Stimulated activated naive CD8-positive, alpha-beta T cell treated with anti-CD3 and anti-CD28 coated beads, Interleukin-15, amount 100 ng/mL, for 72 hours (primary cell): ENCODE measurements around the gene LUZP1.
A peak's percentile ranks its signal among the peaks of the same experiment; 100 is the strongest.

Experiments used
- ATAC-seq: fragments of 150-1000 bp; cut with Tn5 transposase; 2 replicates; pipeline ENCODE4 v1.10.0; 2021; ENCODE audit warnings: mild to moderate bottlenecking, moderate library complexity
- DNase-seq, 2 donors: peaks; one replicate each; pipeline ENCODE4 v3.0.0; 2021 to 2022
- H3K27ac Mint-ChIP-seq, 2 donors: one replicate each; pipeline ENCODE4 v1.8.0; 2022; ENCODE audit warnings: mild to moderate bottlenecking in 2 of 2, mixed read lengths in 2 of 2, moderate library complexity in 2 of 2
- H3K27me3 Mint-ChIP-seq: one replicate; pipeline ENCODE4 v1.8.0; 2022; ENCODE audit warnings: mixed read lengths
- H3K4me1 Mint-ChIP-seq: one replicate; pipeline ENCODE4 v1.8.0; 2022; ENCODE audit warnings: mild to moderate bottlenecking, mixed read lengths
- H3K4me3 Mint-ChIP-seq, 2 donors: one replicate each; pipeline ENCODE4 v1.8.0; 2022; ENCODE audit warnings: mild to moderate bottlenecking in 2 of 2, mixed read lengths in 2 of 2, moderate library complexity in 1 of 2
- H3K9me3 Mint-ChIP-seq, 2 donors: one replicate each; pipeline ENCODE4 v1.8.0; 2022; ENCODE audit warnings: mixed read lengths in 2 of 2

LUZP1 gene

GRCh38 chr1:23118957-23119792, 49.5 kb downstream of the LUZP1 start:
- Mint-ChIP-seq H3K27me3 (no peaks in the 10 kb centered on the region), H3K27ac (peak overlapping the region; percentile 16 to 88), H3K4me3 (peak overlapping the region; percentile 24 to 57), H3K4me1 (peaks cover 56% of the 10 kb centered on the region), H3K9me3 (no peaks in the 10 kb centered on the region)
- ATAC-seq (peak; percentile 85), DNase-seq (peak in 1 of 2 donors; percentile 48)

- Mint-ChIP-seq H3K27ac (peak overlapping the region in 1 of 2 donors; percentile 16), H3K27me3 (no peaks in the 10 kb centered on the region), H3K4me1 (peaks cover 56% of the 10 kb centered on the region), H3K4me3 (no peak overlapping the region), H3K9me3 (no peaks in the 10 kb centered on the region)
- DNase-seq = no peak
- ATAC-seq = no peak
Observed at GRCh38 chr1:23118407-23118806, 50.2 kb downstream of the LUZP1 start.

GRCh38 chr1:23116921-23117699, 51.5 kb downstream of the LUZP1 start:
- Mint-ChIP-seq H3K4me3 (no peak overlapping the region), H3K9me3 (no peaks in the 10 kb centered on the region), H3K27me3 (no peaks in the 10 kb centered on the region), H3K4me1 (peaks cover 69% of the 10 kb centered on the region), H3K27ac (no peak overlapping the region)
- no peak for ATAC-seq
- DNase-seq = no peak

- no peak for DNase-seq
- Mint-ChIP-seq H3K27me3 (no peaks in the 10 kb centered on the region), H3K27ac (no peak overlapping the region), H3K9me3 (no peaks in the 10 kb centered on the region), H3K4me1 (peaks cover 77% of the 10 kb centered on the region), H3K4me3 (no peak overlapping the region)
- ATAC-seq = no peak
Observed at GRCh38 chr1:23116216-23116836, 52.3 kb downstream of the LUZP1 start.

- peak overlapping the region in 1 of 2 donors; percentile 5 for H3K27ac Mint-ChIP-seq
- DNase-seq = no peak
Observed at GRCh38 chr1:23114424-23115079, 54.1 kb downstream of the LUZP1 start.

GRCh38 chr1:23111600-23112535, 56.8 kb downstream of the LUZP1 start:
- no peaks in the 10 kb centered on the region for H3K9me3 Mint-ChIP-seq
- peak overlapping the region; percentile 8 to 39 for H3K4me3 Mint-ChIP-seq
- no peaks in the 10 kb centered on the region for H3K27me3 Mint-ChIP-seq
- DNase-seq = no peak
- H3K27ac Mint-ChIP-seq = peak overlapping the region; percentile 29 to 77
- H3K4me1 Mint-ChIP-seq = peaks cover 71% of the 10 kb centered on the region
- ATAC-seq = no peak

More at GRCh38 chr1:23114424-23115079, 54.1 kb downstream of the LUZP1 start:
- H3K4me3 Mint-ChIP-seq = peak overlapping the region in 1 of 2 donors; percentile 56
- H3K9me3 Mint-ChIP-seq = no peaks in the 10 kb centered on the region
- H3K27me3 Mint-ChIP-seq = no peaks in the 10 kb centered on the region
- peak; percentile 45 for ATAC-seq
- H3K4me1 Mint-ChIP-seq = peaks cover 85% of the 10 kb centered on the region

GRCh38 chr1:23110391-23110790, 58.3 kb downstream of the LUZP1 start:
- DNase-seq (no peak), ATAC-seq (no peak)
- H3K4me1 Mint-ChIP-seq = peaks cover 58% of the 10 kb centered on the region
- H3K27ac Mint-ChIP-seq = peak overlapping the region; percentile 1 to 62
- H3K27me3 Mint-ChIP-seq = no peaks in the 10 kb centered on the region
- peak overlapping the region; percentile 0 to 41 for H3K4me3 Mint-ChIP-seq
- no peaks in the 10 kb centered on the region for H3K9me3 Mint-ChIP-seq

GRCh38 chr1:23108918-23109533, 59.6 kb downstream of the LUZP1 start:
- peak overlapping the region in 1 of 2 donors; percentile 13 for H3K4me3 Mint-ChIP-seq
- H3K27me3 Mint-ChIP-seq = no peaks in the 10 kb centered on the region
- ATAC-seq (peak; percentile 76), DNase-seq (peak; percentile 11 to 48)
- H3K9me3 Mint-ChIP-seq = no peaks in the 10 kb centered on the region
- peak overlapping the region in 1 of 2 donors; percentile 68 for H3K27ac Mint-ChIP-seq
- H3K4me1 Mint-ChIP-seq = peaks cover 51% of the 10 kb centered on the region

GRCh38 chr1:23103001-23103889, 65.4 kb downstream of the LUZP1 start:
- peak overlapping the region; percentile 45 to 90 for H3K27ac Mint-ChIP-seq
- peak overlapping the region; percentile 68 to 78 for H3K4me3 Mint-ChIP-seq
- H3K9me3 Mint-ChIP-seq = no peaks in the 10 kb centered on the region
- H3K27me3 Mint-ChIP-seq = no peaks in the 10 kb centered on the region
- ATAC-seq = peak; percentile 84
- peak; percentile 19 to 21 for DNase-seq
- H3K4me1 Mint-ChIP-seq = peaks cover 37% of the 10 kb centered on the region

- Mint-ChIP-seq H3K4me1 (peaks cover 37% of the 10 kb centered on the region), H3K9me3 (no peaks in the 10 kb centered on the region), H3K27me3 (no peaks in the 10 kb centered on the region), H3K27ac (no peak overlapping the region), H3K4me3 (no peak overlapping the region)
- ATAC-seq (no peak), DNase-seq (no peak)
Observed at GRCh38 chr1:23102289-23102688, 66.4 kb downstream of the LUZP1 start.

GRCh38 chr1:23101887-23102286, 66.8 kb downstream of the LUZP1 start:
- Mint-ChIP-seq H3K9me3 (no peaks in the 10 kb centered on the region), H3K27ac (no peak overlapping the region), H3K4me1 (peaks cover 37% of the 10 kb centered on the region), H3K4me3 (no peak overlapping the region), H3K27me3 (no peaks in the 10 kb centered on the region)
- ATAC-seq (no peak), DNase-seq (no peak)

- H3K9me3 Mint-ChIP-seq = no peaks in the 10 kb centered on the region
- H3K27me3 Mint-ChIP-seq = no peaks in the 10 kb centered on the region
- ATAC-seq (no peak), DNase-seq (no peak)
- H3K27ac Mint-ChIP-seq = no peak overlapping the region
- H3K4me1 Mint-ChIP-seq = peaks cover 37% of the 10 kb centered on the region
- no peak overlapping the region for H3K4me3 Mint-ChIP-seq
Observed at GRCh38 chr1:23101101-23101827, 67.4 kb downstream of the LUZP1 start.
